ENCODE results near the gene CATSPER3. TPM values are rescaled to one million over a fixed set of nuclear protein-coding genes. Genes with fewer than 3 reads are reported as not detected.
A peak's percentile ranks its signal among the peaks of the same experiment; 100 is the strongest.

The CATSPER3 gene
- total RNA-seq, result 0.07 TPM in 1 of 2 replicates, not detected in the other
- 0.26 and 1.6 TPM in 2 replicates for polyA plus RNA-seq

DNA sequence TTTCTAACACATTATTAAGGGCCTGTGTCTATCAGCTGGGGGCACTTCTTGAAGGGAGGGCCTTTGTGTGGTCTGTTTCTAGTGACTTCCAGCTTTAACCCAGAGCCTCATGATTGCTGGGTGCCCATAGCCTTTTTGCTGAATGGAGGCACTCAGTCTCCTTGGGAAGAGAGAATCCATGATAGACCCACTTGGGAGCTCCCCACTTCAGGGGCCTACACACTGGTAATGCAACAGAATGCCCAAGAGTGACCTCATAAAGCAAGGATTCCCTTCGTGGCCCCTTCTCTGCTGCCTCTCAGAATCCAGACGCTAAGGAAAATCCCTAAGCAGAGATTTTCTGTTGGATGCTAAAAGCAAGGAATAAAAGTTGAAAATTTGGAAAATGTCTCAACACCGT is at the start of gene CATSPER3:
Gene CATSPER3 (plus strand): TSS at position 301 of the 400 bp plus-strand sequence. CDS start 85 bp downstream, at position 386.
- Histone ChIP-seq H3K36me3 (no peaks in the 10 kb centered on the region), H3K9me3 (ENCODE audit: low read depth) (no peaks in the 10 kb centered on the region), H3K4me1 (ENCODE audit: low read depth) (no peaks in the 10 kb centered on the region), H3K4me3 (no peak within 1 kb of the TSS), H3K27me3 (no peaks in the 10 kb centered on the region), H3K27ac (no peak within 1 kb of the TSS)
- DNase-seq (ENCODE audit: low read depth in 1 of 2, low spot score in 1 of 2), result no peak
- TF ChIP-seq, protein P1, sequence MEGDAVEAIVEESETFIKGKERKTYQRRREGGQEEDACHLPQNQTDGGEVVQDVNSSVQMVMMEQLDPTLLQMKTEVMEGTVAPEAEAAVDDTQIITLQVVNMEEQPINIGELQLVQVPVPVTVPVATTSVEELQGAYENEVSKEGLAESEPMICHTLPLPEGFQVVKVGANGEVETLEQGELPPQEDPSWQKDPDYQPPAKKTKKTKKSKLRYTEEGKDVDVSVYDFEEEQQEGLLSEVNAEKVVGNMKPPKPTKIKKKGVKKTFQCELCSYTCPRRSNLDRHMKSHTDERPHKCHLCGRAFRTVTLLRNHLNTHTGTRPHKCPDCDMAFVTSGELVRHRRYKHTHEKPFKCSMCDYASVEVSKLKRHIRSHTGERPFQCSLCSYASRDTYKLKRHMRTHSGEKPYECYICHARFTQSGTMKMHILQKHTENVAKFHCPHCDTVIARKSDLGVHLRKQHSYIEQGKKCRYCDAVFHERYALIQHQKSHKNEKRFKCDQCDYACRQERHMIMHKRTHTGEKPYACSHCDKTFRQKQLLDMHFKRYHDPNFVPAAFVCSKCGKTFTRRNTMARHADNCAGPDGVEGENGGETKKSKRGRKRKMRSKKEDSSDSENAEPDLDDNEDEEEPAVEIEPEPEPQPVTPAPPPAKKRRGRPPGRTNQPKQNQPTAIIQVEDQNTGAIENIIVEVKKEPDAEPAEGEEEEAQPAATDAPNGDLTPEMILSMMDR (IDR thresholded peaks at IDR 0.05; ENCODE audit: low read depth, low read length), result no peak

DNA sequence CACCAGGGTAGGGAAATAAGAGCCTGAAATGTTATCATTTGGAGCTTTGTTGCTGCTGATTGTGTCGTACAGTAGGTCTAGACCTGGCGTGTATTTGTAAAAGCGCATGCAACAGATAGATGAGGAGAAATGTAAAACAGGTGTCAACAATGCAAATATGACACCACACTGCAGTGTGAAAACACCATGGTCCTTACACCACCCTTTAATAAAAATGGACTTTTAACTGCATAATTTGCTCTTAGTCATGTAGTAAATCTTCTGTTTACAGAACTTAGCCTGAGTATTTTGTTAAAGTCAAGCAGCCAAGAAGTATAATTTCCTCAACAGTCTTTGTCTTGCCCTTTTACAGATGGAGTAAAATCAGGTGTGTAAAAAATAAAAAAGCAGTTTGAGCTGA is 48.8 kb upstream of the CATSPER3 start:
- H3K27ac ChIP-seq, result no peak overlapping the region

DNA sequence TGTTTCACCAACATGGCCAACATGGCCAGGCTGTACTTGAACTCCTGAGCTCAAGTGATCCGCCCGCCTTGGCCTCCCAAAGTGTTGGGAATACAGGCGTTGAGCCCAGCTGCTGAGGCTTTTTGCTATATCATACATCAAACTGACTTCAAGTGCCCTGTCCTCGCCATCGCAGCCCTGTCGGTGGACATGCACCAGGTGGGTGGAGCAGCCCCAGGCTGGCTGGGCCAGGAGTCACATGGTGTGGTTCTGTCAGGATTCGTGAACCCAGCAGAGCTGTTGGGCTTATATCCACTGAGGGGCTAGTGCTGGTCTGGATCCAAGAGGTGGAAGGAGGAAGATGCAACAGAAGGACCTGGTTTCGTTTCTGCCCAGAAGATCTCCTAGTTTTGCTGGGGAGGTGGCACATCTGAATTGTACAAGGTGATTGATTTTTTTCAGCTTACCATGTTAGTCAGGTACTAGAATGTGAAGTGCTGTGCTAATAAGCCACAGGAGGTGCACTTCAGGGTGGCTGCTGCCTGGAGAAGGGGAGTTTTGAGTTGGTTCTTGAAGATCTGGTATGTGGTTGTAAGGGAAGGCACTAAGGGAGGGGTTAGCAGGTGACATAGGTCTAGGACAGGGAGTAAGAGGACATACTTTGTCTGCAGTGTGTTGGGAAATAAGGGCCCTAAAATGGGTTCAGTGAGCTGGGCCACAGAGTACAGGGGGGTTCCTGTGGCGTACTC is 46.7 kb upstream of the CATSPER3 start:
- no peaks in the 10 kb centered on the region for H3K4me1 ChIP-seq (ENCODE audit: low read depth)
- no peak overlapping the region for H3K27ac ChIP-seq
- no peak overlapping the region for H3K4me3 ChIP-seq
- TF ChIP-seq, protein P1 (IDR thresholded peaks at IDR 0.05; ENCODE audit: low read depth, low read length), result no peak
- peak in 1 of 2 donors; percentile 23 for DNase-seq (ENCODE audit: low read depth in 1 of 2, low spot score in 1 of 2)
- H3K36me3 ChIP-seq, result no peaks in the 10 kb centered on the region
- H3K9me3 ChIP-seq (ENCODE audit: low read depth), result no peaks in the 10 kb centered on the region
- peaks cover 8% of the 10 kb centered on the region for H3K27me3 ChIP-seq

More for the DNA sequence above, 48.8 kb upstream of the CATSPER3 start:
- peaks cover 8% of the 10 kb centered on the region for H3K27me3 ChIP-seq
- DNase-seq (ENCODE audit: low read depth in 1 of 2, low spot score in 1 of 2), result no peak
- H3K4me3 ChIP-seq, result no peak overlapping the region
- TF ChIP-seq, protein P1 (IDR thresholded peaks at IDR 0.05; ENCODE audit: low read depth, low read length), result no peak
- H3K36me3 ChIP-seq, result no peaks in the 10 kb centered on the region
- H3K4me1 ChIP-seq (ENCODE audit: low read depth), result no peaks in the 10 kb centered on the region
- H3K9me3 ChIP-seq (ENCODE audit: low read depth), result no peaks in the 10 kb centered on the region

DNA sequence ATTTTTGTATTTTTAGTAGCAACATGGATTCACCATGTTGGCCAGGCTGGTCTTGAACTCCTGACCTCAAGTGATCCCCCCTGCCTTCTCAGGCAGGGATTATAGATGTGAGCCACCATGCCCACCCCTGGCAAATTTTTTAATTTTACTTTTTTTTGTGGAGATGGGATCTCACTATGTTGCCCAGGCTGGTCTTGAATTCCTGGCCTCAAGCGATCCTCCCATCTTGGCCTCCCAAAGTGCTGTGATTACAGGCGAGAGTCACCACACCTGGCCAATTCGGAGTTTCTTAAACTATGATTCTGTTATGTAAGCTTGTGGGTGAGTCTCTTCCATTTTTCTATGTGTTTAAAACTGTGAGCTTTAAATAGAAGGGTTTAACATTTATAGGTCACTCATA is 35.2 kb upstream of the CATSPER3 start:
- Histone ChIP-seq H3K4me1 (ENCODE audit: low read depth) (no peaks in the 10 kb centered on the region), H3K4me3 (no peak overlapping the region), H3K27ac (no peak overlapping the region), H3K27me3 (no peaks in the 10 kb centered on the region), H3K9me3 (ENCODE audit: low read depth) (no peaks in the 10 kb centered on the region), H3K36me3 (no peaks in the 10 kb centered on the region)
- TF ChIP-seq, protein P1 (IDR thresholded peaks at IDR 0.05; ENCODE audit: low read depth, low read length), result no peak
- DNase-seq (ENCODE audit: low read depth in 1 of 2, low spot score in 1 of 2), result no peak

DNA sequence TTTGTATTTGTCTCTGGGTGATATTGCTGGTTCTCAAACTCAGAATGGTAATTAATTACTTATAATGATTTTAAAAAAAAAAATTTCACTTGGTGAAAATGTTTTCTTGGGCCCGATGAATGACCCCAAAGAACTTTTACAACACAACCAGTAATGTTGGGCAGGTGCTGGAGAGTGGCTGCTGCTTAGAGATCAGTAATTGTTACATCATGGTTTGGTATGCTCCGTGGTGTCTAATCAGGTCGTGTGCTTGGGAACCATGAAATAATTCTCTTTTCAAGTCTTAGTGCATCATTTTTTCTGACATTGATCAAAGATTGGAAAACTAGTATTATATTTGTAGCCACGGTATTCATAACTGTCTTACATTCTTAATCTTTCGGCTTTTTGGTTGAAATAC is 33.5 kb upstream of the CATSPER3 start:
- TF ChIP-seq, protein P1 (IDR thresholded peaks at IDR 0.05; ENCODE audit: low read depth, low read length), result no peak

More for the DNA sequence above, 33.5 kb upstream of the CATSPER3 start:
- Histone ChIP-seq H3K27me3 (no peaks in the 10 kb centered on the region), H3K27ac (no peak overlapping the region), H3K4me1 (ENCODE audit: low read depth) (no peaks in the 10 kb centered on the region), H3K36me3 (no peaks in the 10 kb centered on the region), H3K9me3 (ENCODE audit: low read depth) (no peaks in the 10 kb centered on the region), H3K4me3 (no peak overlapping the region)
- no peak for DNase-seq (ENCODE audit: low read depth in 1 of 2, low spot score in 1 of 2)

Data from cardiac muscle cell (in vitro differentiated cells and primary cell).